ENCODE measurements around the gene PNMA6E. TPM values are rescaled to one million over a fixed set of nuclear protein-coding genes. Genes with fewer than 3 reads are reported as not detected.

PNMA6E gene
- total and polyA plus RNA-seq, 2 donors (not counting 3 experiments of a cell fraction or from before 2014, with no cell fraction given): not detected

DNA sequence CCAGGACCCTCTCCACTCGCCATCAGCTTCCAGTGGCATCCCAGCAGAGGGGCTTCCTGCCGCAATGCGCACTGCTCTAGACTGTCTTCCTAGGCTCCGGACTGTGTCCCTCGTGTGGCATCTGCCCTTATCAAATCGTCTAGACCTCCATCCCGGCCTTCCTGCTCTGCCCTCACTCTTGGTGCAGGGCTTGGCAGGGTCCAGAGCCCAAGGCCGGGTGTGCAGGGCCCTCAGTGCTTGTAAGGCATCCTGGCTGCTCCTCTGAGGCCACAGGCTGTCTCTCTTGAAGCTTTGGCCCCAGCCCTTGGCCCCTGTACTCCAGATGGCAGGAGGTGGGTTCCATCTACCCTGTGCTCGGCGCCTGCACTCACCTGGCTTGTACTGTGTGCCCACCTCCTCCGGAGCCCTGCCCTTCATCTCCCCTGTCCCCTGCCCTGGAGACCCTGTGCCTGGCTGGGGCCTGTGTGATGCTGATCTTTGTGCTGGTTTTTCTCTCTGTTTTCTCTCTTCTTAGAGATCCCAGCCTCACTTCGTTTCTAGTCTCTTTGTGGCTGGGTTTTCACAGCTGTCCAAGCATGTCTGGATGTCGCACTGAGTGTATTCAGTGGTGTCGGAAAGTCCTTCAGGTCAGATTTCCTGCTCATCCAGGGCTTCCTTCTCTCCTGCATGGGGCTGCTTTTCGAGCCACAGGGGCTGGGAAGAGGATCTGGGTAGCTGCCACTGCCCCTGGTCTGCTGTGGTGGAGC is 48.4 kb upstream of the PNMA6E start:
- dilution Hi-C loops (cut with MboI; ENCODE audit: extremely low pct_ligation_motif_present, low sequenced_read_pairs) (no loop called here), intact Hi-C loops (cut with micrococcal nuclease) (no loop called here)
- H3K4me2 ChIP-seq (ENCODE audit: insufficient read depth, low read length): no peak overlapping the region
- CTCF ChIA-PET: no interaction called here
- no peak overlapping the region for H3K9ac ChIP-seq (replicated peaks; ENCODE audit: extremely low read depth, insufficient read depth, low read length)
- H3K9me3 ChIP-seq (replicated peaks; ENCODE audit: control insufficient read depth, insufficient read depth, low read length): no peaks in the 10 kb centered on the region
- no peak for TF ChIP-seq JUN (IDR thresholded peaks at IDR 0.05; ENCODE audit: borderline replicate concordance, insufficient read depth, insufficient read length, low read depth)
- TF ChIP-seq FOS (IDR thresholded peaks at IDR 0.05; ENCODE audit: borderline replicate concordance, insufficient read depth, low read length): no peak
- TF ChIP-seq GATA2 (IDR thresholded peaks at IDR 0.05; ENCODE audit: insufficient read depth, insufficient read length, low read depth, low read length): no peak
- no peak for TF ChIP-seq MAX (IDR thresholded peaks at IDR 0.05; ENCODE audit: insufficient read depth, insufficient read length)
- no peak for TF ChIP-seq EZH2 (IDR thresholded peaks at IDR 0.05; ENCODE audit: borderline replicate concordance, low read depth, low read length, severe bottlenecking)
- TF ChIP-seq POLR2AphosphoS5 (IDR thresholded peaks at IDR 0.05; ENCODE audit: insufficient read depth, low read depth, low read length): no peak
- no peak for TF ChIP-seq POLR2A (IDR thresholded peaks at IDR 0.05; ENCODE audit: low read depth, low read length)
- TF ChIP-seq, protein P1, sequence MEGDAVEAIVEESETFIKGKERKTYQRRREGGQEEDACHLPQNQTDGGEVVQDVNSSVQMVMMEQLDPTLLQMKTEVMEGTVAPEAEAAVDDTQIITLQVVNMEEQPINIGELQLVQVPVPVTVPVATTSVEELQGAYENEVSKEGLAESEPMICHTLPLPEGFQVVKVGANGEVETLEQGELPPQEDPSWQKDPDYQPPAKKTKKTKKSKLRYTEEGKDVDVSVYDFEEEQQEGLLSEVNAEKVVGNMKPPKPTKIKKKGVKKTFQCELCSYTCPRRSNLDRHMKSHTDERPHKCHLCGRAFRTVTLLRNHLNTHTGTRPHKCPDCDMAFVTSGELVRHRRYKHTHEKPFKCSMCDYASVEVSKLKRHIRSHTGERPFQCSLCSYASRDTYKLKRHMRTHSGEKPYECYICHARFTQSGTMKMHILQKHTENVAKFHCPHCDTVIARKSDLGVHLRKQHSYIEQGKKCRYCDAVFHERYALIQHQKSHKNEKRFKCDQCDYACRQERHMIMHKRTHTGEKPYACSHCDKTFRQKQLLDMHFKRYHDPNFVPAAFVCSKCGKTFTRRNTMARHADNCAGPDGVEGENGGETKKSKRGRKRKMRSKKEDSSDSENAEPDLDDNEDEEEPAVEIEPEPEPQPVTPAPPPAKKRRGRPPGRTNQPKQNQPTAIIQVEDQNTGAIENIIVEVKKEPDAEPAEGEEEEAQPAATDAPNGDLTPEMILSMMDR (IDR thresholded peaks at IDR 0.05; ENCODE audit: extremely low read depth in 1 of 2, insufficient read depth in 1 of 2, low read depth in 1 of 2, low read length in 2 of 2): no peak
- no peak for TF ChIP-seq MYC (IDR thresholded peaks at IDR 0.05; ENCODE audit: low read depth, low read length)
- BruUV-seq (replicated peaks): no TSS peak
- H3K36me3 ChIP-seq (ENCODE audit: control insufficient read depth in 2 of 2, extremely low read depth in 1 of 2, insufficient read depth in 2 of 2, low read length in 2 of 2): no peaks in the 10 kb centered on the region
- FAIRE-seq (no peak), DNase-seq (ENCODE audit: low read depth, low spot score) (no peak)
- H3K4me1 ChIP-seq (ENCODE audit: control insufficient read depth, extremely low read depth, insufficient read depth, low read length): no peaks in the 10 kb centered on the region
- H3K27me3 ChIP-seq (ENCODE audit: control insufficient read depth in 2 of 2, insufficient read depth in 2 of 2, low read length in 2 of 2): no peaks in the 10 kb centered on the region
- no peak overlapping the region for H3K27ac ChIP-seq (ENCODE audit: insufficient read depth, low read depth, low read length)
- H3K9me1 ChIP-seq (replicated peaks; ENCODE audit: control insufficient read depth, extremely low read depth, insufficient read depth, low read length): no peaks in the 10 kb centered on the region
- no peak overlapping the region for H2AFZ ChIP-seq (ENCODE audit: low read depth, low read length)
- no peak overlapping the region for H3K4me3 ChIP-seq (replicated peaks in 1 of 3; ENCODE audit: insufficient read depth in 1 of 3, low read depth in 1 of 3, low read length in 3 of 3)
- POLR2A ChIA-PET: no interaction called here
- H4K20me1 ChIP-seq (replicated peaks; ENCODE audit: control insufficient read depth, extremely low read depth, insufficient read depth, low read length): no peaks in the 10 kb centered on the region
- no peaks in the 10 kb centered on the region for H3K79me2 ChIP-seq (ENCODE audit: control insufficient read depth, insufficient read depth, low read length)
